Neural progenitor cell (in vitro differentiated cells): ENCODE data around the gene FKRP.

Experiments used
- EZH2 ChIP-seq: fragments of 200-600 bp; sonication (generic); IDR thresholded peaks from 2 replicates; pipeline ENCODE4 v1.6.1; 2017; ENCODE audit warnings: antibody characterized with exemption, mild to moderate bottlenecking, moderate library complexity
- TF ChIP-seq, protein P1 (sequence below): fragments of 200-600 bp; sonication (generic); IDR thresholded peaks from 2 replicates; pipeline ENCODE4 v1.5.1; 2017; ENCODE audit warnings: antibody characterized with exemption, mild to moderate bottlenecking

DNA sequence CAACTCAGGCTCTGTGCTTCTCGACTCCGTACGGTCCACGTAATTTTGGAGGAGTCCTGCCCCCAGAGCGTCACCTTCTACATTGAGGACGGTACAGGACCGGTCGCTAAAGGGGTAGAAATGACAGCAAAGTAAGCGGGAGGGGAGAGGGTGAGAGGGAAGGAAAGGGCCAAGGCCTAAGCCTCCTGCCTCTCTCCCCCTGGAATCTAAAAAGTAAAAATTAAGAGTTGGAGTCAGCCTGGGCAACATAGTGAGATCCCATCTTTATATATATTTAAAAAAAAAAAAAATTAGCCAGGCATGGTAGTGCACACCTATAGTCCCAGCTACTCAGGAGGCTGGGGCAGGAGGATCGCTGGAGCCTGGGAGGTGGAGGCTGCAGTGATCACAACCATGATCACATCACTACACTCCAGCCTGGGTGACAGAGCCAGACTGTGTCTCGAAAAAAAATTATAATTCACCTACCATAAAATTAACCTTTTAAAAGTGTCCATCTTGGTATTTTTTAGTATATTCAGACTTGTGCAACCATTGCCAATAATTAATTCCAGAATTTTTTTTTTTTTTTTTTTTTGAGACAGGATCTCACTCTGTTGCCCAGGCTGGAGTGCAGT lies 29.9 kb downstream of the FKRP start:
- TF ChIP-seq, protein P1, sequence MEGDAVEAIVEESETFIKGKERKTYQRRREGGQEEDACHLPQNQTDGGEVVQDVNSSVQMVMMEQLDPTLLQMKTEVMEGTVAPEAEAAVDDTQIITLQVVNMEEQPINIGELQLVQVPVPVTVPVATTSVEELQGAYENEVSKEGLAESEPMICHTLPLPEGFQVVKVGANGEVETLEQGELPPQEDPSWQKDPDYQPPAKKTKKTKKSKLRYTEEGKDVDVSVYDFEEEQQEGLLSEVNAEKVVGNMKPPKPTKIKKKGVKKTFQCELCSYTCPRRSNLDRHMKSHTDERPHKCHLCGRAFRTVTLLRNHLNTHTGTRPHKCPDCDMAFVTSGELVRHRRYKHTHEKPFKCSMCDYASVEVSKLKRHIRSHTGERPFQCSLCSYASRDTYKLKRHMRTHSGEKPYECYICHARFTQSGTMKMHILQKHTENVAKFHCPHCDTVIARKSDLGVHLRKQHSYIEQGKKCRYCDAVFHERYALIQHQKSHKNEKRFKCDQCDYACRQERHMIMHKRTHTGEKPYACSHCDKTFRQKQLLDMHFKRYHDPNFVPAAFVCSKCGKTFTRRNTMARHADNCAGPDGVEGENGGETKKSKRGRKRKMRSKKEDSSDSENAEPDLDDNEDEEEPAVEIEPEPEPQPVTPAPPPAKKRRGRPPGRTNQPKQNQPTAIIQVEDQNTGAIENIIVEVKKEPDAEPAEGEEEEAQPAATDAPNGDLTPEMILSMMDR = no peak
- no peak for TF ChIP-seq EZH2
